GM21529 (cell line): ENCODE measurements around the gene RABIF.
"Not testable (repeated sequence)": the region's sequence is repeated elsewhere in the genome, so short reads cannot be mapped to it uniquely, and the experiment has no call there.

Experiments
- ATAC-seq: cut with Tn5 transposase; IDR thresholded peaks from one replicate; pipeline ENCODE4 v1.9.1; 2021; ENCODE audit not compliant: unreplicated experiment

Gene RABIF

DNA sequence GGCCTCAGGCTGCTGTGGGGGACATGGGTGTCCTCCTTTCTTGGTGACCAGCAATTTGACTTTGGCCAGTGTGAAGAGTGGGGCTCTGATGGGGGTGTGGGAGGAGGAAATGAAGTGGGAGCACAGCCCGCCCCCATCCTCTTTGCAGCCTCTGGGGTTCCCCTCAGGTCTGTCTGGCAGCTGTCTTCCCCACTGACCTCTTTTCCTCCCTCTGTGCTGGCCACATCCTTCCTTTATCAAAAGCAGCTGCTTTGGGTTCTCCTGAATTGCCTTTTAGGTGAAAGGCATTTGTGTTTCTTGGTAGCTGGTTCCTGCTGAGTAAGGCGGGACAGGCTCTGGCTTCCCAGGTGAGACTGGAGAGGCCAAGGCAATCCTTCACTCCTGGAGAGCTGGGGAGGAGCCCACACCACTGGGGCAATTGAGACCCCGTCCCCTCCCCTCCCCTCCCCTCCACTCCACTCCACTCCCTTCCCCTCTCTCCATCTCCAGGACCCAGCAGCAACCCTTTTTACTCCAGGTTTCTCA lies 53.3 kb downstream of the RABIF start:
- no peak for ATAC-seq

DNA sequence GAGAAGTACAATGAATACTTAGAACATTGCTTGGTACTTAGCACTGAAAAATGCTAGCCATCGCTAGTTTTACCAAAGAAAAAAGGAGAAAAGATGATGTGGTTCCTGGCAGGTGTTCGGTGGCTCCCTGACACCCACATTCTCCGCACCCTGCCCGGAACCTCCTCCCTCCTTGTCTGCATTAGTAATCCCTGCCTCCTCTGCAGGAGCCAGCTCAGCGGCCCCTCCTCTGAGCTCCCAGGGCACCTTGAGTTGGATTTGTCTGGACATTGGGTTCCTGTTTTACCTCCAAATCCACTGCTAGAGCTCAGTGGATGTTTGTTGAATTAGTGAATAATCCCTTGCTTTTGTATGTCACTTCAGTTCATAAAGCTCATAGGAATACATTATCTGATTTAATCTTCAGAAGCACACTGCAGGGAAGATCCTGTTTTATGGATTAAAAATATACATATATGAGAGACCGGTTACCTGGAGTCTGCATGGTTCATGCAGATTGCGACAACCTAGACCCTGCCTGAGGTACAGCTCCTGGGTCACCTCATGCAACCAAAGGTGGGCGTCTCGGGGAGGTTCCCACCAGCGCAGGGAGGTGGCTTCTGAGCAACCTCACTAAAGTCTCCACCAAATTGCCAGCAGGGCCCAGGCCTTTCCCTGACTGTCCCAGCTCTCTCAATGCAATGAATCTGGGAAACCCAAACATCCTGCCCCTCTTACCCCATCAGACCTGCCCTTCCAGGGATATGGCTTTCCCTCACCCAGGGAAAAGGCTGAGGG lies 54.0 kb downstream of the RABIF start:
- ATAC-seq, result no peak

DNA sequence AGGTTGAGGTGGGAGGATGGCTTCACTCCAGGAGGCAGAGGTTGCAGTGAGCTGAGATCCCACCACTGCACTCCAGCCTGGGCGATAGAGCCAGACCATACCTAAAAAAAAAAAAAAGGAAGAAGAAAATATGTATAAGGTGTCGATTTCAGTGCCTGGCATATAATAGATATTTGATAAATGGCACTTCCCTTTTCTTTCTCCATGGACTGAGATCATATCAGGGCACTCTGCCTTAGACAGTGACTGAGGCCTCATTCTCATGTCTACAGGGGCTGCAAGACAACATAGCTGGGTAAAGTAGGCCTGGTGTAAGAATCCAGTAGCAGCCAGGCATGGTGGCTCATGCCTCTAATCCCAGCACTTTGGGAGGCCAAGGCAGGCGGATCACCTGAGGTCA lies 57.0 kb downstream of the RABIF start:
- ATAC-seq, result no peak

DNA sequence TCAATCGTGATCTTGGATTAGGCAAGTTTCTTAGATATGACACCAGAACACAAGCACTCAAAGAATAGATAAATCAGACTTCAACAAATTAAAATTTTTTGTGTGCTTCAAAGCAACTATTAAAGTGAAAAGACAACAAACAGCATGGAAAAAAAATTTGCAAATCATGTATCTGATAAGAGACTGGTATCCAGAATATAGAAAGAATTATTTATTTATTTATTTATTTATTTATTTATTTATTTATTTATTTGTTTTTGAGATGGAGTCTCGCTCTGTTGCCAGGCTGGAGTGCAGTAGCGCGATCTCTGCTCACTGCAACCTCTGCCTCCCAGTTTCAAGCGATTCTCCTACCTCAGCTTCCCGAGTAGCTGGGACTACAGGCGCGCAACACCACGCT lies 59.7 kb downstream of the RABIF start:
- ATAC-seq, result not testable (repeated sequence)
